GM21825 (cell line): ENCODE measurements around the gene EFHC1.
A peak's percentile ranks its signal among the peaks of the same experiment; 100 is the strongest.

Experiments used
- ATAC-seq: cut with Tn5 transposase; IDR thresholded peaks from one replicate; pipeline ENCODE4 v1.9.1; 2021; ENCODE audit warnings: mild to moderate bottlenecking, moderate library complexity; ENCODE audit not compliant: unreplicated experiment

The EFHC1 gene

DNA sequence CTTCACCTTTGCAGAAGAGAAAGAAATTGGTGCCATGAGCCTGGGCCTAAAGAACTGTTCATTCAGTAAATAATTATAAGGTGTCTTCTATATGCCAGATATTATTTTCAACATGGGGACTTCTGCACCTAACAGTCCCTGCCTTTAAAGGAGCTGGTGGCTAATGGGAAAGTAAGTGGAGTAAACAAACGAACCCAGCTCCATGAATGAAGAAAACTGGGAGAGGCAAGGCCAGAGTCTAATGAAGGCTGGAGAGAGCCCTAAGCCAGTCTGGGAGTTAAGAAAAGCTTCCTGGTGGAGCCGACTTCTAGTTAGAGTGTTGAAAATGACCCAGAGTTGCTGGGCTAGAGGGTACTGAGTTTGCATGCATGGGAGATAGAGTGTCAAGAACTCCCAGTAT, 24.2 kb upstream of the EFHC1 start:
- ATAC-seq: no peak

DNA sequence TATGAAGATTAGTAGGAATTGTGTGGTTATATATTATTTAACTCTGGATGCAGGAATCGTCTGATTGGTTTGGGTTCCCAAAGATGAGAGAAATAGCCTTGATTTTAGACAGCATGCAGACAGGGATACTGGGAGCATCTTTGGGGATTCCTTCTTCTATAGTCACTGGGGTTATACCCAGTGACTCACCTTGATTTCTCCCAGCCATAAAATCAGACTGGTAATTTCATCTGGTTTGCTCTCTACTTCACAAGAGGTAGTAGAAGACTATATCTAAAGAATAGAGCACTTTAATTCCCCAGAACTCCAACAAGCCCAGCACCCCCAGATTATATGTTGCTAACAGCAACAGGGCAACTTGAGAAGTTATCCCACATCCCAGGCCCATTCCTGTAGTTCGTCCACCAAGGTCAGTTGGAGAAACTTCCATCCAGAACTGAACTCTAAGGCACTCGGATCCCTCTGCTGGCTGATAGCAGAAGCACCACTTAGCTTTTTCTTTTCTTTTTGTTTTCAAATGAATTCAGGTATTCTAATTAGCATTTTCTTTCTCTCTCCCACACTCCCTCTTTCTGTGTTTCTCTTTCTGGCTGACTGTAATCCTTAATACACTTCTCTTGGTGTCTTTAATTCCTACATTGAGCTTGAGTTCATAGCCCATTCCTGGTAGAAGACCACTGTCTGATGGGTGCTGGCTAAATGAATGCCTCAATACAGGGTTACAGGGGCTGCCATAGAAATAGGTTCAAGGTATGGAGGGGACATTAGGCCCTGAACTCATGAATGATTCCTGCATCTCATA, 20.4 kb upstream of the EFHC1 start:
- ATAC-seq: peak; percentile 41

DNA sequence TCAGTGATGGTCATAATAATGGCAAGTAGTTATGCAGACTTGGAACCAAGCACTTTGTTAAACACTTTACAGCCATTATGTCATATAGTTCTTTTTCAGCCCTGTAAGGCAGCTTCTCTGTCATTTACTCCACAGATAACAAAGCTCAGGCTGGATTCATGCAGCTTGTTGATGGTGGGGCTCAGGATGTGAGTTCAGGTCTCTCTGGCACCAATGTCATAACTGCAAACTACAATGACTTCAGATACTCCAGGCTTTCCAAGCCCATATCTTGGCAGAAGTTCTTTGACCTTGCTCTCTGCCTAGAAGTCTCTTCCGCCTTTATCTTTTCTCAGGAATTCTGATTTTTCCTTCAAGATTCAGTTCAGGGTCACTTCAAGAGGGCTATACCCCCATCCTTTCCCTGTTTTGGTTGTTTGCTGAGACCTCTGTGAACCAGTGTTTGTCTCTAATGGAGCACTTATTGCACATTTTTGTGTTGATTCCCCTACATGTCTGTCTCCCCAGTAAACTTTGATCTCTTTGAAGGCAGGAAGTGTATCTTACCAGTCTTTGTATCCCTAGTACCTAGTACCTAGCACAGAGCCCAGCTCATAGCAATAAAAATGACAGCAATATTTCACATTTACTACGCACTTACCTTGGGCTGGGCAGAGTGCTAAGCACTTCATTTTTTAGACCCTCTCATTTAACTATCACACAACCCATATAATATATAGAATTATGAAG, 19.7 kb upstream of the EFHC1 start:
- no peak for ATAC-seq

DNA sequence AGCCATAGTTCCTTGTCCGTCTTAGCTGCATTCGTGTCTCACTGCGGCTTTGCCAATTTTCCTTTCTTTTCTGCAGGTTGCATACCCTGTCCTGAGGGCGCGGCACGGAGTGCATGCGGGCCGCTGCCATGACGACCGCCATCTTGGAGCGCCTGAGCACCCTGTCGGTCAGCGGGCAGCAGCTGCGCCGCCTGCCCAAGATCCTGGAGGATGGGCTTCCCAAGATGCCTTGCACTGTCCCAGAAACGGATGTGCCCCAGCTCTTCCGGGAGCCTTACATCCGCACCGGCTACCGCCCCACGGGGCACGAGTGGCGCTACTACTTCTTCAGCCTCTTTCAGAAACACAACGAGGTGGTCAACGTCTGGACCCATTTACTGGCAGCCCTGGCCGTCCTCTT, 17.1 kb upstream of the EFHC1 start:
- no peak for ATAC-seq

GRCh38 chr6:52403627-52404026, 16.5 kb upstream of the EFHC1 start:
- ATAC-seq: no peak

DNA sequence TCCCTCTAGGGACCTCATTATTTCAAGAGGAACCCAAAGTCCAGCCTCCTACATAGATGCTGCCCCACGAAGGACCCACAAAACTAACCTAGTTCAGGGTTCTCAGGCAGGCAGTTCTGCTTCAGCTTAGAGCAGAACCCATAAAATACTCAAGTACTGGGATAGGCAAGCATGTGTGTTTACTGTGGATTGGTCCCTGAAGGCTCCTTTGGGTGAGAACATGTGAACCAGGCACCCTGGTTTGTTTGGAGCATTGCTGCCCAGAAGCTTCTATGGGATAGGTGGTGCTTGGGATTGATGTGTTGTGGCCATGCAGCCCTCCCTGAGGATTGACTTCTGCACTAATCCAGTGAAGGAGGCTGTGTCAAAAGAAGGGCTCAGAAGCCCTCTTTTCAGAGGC, 14.9 kb upstream of the EFHC1 start:
- no peak for ATAC-seq

DNA sequence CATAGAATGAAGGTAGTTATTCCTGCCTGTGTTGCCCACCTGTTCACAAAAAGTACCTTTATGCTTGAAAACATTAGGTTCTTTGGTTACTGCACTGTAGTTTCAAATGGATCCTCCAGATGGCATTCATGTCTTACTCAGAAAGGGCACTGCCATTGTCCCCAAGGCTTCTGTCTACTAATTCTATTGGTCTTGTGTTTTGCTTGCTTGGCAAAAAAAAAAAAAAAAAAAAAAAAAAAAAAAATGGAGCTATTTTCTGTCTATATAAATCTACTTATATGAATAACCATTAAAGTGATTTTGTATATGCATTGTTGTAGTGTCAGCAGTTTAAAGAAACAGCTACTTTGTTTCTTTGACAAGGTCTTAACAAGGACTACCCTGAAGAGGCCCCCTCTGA, 12.7 kb upstream of the EFHC1 start:
- ATAC-seq: no peak

- ATAC-seq: no peak
Measured at GRCh38 chr6:52409499-52409898, 10.6 kb upstream of the EFHC1 start.

- no peak for ATAC-seq
Measured at GRCh38 chr6:52410979-52411378, 9.2 kb upstream of the EFHC1 start.

GRCh38 chr6:52411911-52412310, 8.2 kb upstream of the EFHC1 start:
- ATAC-seq: no peak

DNA sequence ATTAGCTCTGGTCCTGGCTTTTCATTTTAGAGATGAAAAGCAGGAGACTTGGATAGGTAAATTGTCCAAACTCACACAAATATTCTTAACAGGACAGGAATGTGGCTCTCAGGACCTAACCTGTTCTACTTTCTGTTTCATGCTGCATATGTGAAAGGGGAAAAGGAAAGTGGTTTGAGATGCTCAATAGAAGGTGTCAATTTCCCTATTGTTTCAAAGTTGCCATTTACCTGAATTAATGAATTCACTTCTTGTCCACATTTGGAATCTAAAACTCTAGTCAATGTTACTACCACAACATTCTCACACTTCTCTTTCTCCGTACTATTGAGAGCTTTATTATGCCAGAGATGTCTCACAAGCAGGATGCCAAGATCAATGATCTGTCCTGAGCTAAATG, 4.8 kb upstream of the EFHC1 start:
- ATAC-seq: no peak

- no peak for ATAC-seq
Measured at GRCh38 chr6:52415917-52416628, 4.1 kb upstream of the EFHC1 start.

DNA sequence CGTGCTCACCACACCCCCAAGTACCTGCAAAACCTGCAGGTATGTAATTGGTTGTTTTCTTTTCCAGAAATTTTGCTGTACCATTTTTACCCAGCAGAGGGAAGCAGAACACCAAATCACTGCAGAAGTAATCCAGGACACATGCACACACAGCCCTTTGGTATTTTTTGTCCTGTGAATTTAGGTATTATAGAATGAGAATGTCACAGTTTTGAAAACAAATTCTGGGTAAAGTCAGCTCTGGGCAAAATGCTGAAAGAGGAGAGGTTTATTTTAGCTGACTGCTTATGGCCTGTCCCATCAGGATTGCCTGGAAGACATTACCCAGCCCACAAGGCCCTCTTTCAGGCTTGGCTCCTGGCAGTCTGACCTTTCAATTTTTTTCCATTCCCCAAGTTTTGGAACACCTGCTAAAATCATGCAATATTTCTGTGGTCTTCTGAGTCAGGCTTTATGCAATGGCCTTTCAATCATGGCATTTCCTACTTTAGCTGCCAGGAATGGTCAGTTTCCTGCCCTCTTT, 3.5 kb upstream of the EFHC1 start:
- no peak for ATAC-seq

DNA sequence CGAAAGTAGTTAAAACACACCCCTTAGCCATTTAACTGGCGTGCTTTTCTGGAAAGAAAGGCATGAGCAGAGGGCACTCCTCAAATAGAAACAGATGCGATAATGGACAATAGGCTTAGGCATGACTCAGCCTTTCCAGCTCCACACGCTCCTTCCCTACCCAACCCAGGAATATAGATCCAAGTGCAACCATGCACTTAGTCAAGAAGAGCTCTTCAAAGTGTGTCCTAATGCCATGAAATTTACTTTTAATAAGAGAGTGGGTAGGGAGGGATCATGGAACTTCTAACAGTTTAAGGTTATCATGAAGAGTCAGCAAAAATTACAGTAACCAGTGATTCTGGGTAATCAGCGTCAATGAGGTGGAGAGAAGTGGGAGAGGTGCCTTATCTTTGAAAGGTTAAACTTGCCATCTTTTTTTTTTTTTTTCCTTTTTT, 2.4 kb upstream of the EFHC1 start:
- ATAC-seq: no peak

GRCh38 chr6:52418606-52419005, 1.5 kb upstream of the EFHC1 start:
- ATAC-seq: no peak

DNA sequence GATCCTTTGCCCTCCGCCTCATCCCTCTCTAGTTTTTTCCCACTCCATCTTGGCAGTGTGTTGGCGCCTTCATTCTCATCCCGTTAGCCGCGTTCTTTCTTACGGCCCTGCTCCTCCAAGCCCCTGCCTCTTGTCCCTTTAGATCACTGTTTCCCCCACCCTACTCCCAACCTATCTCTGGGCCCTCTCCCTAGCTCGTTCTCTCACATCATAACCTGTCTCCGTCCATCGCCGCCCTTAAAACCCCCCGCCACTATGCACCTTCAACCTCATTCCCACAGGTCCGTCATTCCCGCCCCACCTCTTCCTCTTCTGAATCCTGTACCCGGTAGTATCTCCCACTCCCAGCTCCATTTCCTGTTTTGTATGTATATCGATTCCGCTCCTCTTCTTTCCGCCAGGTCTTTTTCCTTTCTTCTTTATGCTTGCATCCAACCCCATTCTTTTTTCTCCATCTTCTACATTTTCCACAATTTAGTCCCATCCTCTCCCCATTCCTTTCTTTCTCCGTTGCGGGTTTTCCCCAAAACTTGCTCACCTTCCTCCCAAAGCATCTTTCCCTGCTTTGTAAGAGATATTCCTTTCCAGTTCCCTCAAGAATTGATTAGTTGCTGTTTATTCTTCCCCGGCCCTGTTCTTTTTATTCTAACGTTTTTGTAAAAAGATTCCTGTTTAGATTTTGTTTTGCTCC, 671 bp downstream of the EFHC1 start:
- no peak for ATAC-seq

- no peak for ATAC-seq
Measured at GRCh38 chr6:52422156-52422555, 2.0 kb downstream of the EFHC1 start.

DNA sequence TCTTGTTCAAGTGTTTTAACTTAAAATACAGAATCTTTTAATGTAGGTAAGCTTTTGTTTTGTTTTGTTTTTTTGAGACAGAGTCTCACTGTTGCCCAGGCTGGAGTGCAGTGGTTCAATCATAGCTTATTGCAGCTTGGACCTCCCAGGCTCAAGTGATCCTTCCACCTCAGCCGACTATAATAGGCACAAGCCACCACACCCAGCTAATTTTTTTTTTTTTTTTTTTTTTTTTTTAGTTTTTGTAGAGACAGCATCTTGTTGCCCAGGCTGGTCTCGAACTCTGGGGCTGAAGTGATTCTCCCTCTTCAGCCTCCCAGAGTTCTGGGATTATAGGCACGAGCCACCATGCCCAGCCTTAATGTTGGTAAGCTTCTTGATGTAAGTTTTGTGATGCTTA, 3.3 kb downstream of the EFHC1 start:
- no peak for ATAC-seq

GRCh38 chr6:52423971-52424381, 3.8 kb downstream of the EFHC1 start:
- no peak for ATAC-seq

DNA sequence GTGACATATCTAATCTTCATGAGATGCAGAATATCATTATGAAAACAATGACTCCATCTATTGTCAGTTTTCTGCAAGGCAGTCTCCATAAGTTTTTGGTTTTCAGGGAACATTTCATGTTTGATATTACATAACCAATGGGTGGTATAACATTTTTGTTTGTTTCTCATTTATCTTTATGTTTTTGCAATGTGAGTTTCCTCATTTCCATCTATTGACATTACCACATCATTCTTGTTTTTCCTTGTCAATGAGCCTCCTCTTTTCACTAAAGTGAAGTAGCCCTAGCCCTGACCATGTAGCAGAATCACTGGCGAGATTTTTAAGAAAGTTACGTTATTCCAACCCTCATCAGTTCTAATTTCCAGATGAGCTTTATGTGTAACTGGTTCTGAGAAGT, 4.4 kb downstream of the EFHC1 start:
- no peak for ATAC-seq

DNA sequence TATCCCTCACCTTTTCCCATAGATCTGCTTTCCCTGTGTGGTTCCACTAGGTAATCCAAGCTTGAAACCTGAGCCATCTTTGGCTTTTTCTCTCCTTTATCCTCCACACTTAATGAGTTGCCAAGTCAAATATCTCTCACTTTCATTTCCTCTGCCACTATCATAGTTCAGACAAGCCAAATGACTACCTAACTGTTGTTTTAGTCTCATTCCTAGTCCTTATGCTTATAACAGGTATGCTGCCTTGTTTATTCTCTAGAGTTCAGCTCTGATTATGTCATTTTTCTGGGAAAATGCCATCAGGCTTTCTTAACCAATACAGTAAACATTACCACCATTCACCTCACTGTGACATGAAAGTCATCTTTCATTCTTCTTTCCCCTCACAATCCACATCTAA, 6.5 kb downstream of the EFHC1 start:
- no peak for ATAC-seq
